Measurements from ENCODE around the gene REV3L. TPM values are rescaled to one million over a fixed set of nuclear protein-coding genes. Genes with fewer than 3 reads are reported as not detected.

The REV3L gene
- total and polyA plus RNA-seq, 2 donors (not counting 1 experiment from before 2014, with no cell fraction given) = 4.7 to 37.9 TPM

GRCh38 chr6:111409430-111409829 is 73.6 kb downstream of the REV3L start:
- no peak overlapping the region for H3K9ac ChIP-seq (ENCODE audit: low read length)
- POLR2A ChIA-PET = no interaction called here
- TF ChIP-seq CTCF (IDR thresholded peaks at IDR 0.05) (no peak), EZH2 (IDR thresholded peaks at IDR 0.05; ENCODE audit: borderline replicate concordance, insufficient read depth, low read depth, low read length, poor library complexity, severe bottlenecking) (no peak)
- intact Hi-C loops (cut with micrococcal nuclease) = loop anchor here (5.0 kb wide), 1 partner anchor 33 kb away; no protein-coding TSS in a partner anchor
- H3K4me1 ChIP-seq (ENCODE audit: control insufficient read depth in 2 of 2, insufficient read depth in 2 of 2, low read length in 2 of 2) = peaks cover 26 to 28% of the 10 kb centered on the region in 2 donors
- H3K4me2 ChIP-seq (replicated peaks; ENCODE audit: low read depth, low read length, poor library complexity, severe bottlenecking) = no peak overlapping the region
- H3K9me3 Mint-ChIP-seq (ENCODE audit: insufficient read depth) = no peaks in the 10 kb centered on the region
- H4K20me1 ChIP-seq (ENCODE audit: control insufficient read depth, insufficient read depth, low read length, poor library complexity, severe bottlenecking) = no peaks in the 10 kb centered on the region
- no peaks in the 10 kb centered on the region for H3K27me3 Mint-ChIP-seq
- peaks cover 35% of the 10 kb centered on the region for H3K4me1 Mint-ChIP-seq
- no peak for ATAC-seq (ENCODE audit: low read depth)
- CTCF ChIA-PET = interaction anchor here (0.7 to 1.7 kb wide), 2 partner anchors 53 to 150 kb away, joined by 3 to 5 read pairs; a partner anchor contains a TSS
- no peak overlapping the region for H2AFZ ChIP-seq (ENCODE audit: insufficient read depth, low read depth, low read length, poor library complexity, severe bottlenecking)
- 100% methylated on average over 1 of the region's 1 CpG for WGBS (ENCODE audit: insufficient coverage)
- no peak overlapping the region for H3K27ac ChIP-seq (ENCODE audit: low read length in 2 of 2)
- no peak overlapping the region for H3K27ac Mint-ChIP-seq
- DNase-seq = no peak
- peaks cover 6% of the 10 kb centered on the region for H3K79me2 ChIP-seq (ENCODE audit: control insufficient read depth, insufficient read depth, low read length)
- H3K9me3 ChIP-seq (ENCODE audit: control extremely low read depth in 1 of 3, control insufficient read depth in 2 of 3, insufficient read depth in 1 of 3, low read length in 2 of 3) = no peaks in the 10 kb centered on the region
- H3K36me3 ChIP-seq (replicated peaks in 1 of 2; ENCODE audit: control extremely low read depth in 1 of 2, control insufficient read depth in 1 of 2, extremely low read depth in 1 of 2, insufficient read depth in 2 of 2, low read length in 1 of 2) = peaks cover 0 to 2% of the 10 kb centered on the region in 2 experiments
- no peak overlapping the region for H3K4me3 Mint-ChIP-seq
- H3K4me3 ChIP-seq (ENCODE audit: control extremely low read depth in 1 of 5, extremely low read depth in 1 of 5, insufficient read depth in 1 of 5, low read depth in 2 of 5, low read length in 4 of 5) = no peak overlapping the region
- no peaks in the 10 kb centered on the region for H3K27me3 ChIP-seq (replicated peaks in 1 of 4; ENCODE audit: control extremely low read depth in 1 of 4, control insufficient read depth in 3 of 4, insufficient read depth in 4 of 4, low read length in 3 of 4)

GRCh38 chr6:111407686-111408085 is 75.3 kb downstream of the REV3L start:
- no peak for ATAC-seq (ENCODE audit: low read depth)
- ChIA-PET POLR2A (no interaction called here), CTCF (interaction anchor here (0.9 to 1.2 kb wide), 2 partner anchors 71 to 149 kb away, joined by 3 to 4 read pairs; a partner anchor contains a TSS)
- H3K27ac ChIP-seq (ENCODE audit: low read length in 2 of 2) = peak overlapping the region in 1 of 2 donors; percentile 94
- H4K20me1 ChIP-seq (ENCODE audit: control insufficient read depth, insufficient read depth, low read length, poor library complexity, severe bottlenecking) = no peaks in the 10 kb centered on the region
- TF ChIP-seq CTCF (IDR thresholded peaks at IDR 0.05) = no peak
- TF ChIP-seq EZH2 (IDR thresholded peaks at IDR 0.05; ENCODE audit: borderline replicate concordance, insufficient read depth, low read depth, low read length, poor library complexity, severe bottlenecking) = no peak
- H3K4me2 ChIP-seq (replicated peaks; ENCODE audit: low read depth, low read length, poor library complexity, severe bottlenecking) = no peak overlapping the region
- H3K9me3 Mint-ChIP-seq (ENCODE audit: insufficient read depth) = no peaks in the 10 kb centered on the region
- peaks cover 2% of the 10 kb centered on the region for H3K79me2 ChIP-seq (ENCODE audit: control insufficient read depth, insufficient read depth, low read length)
- no peaks in the 10 kb centered on the region for H3K27me3 ChIP-seq (replicated peaks in 1 of 4; ENCODE audit: control extremely low read depth in 1 of 4, control insufficient read depth in 3 of 4, insufficient read depth in 4 of 4, low read length in 3 of 4)
- H3K9me3 ChIP-seq (ENCODE audit: control extremely low read depth in 1 of 3, control insufficient read depth in 2 of 3, insufficient read depth in 1 of 3, low read length in 2 of 3) = no peaks in the 10 kb centered on the region
- H3K27me3 Mint-ChIP-seq = no peaks in the 10 kb centered on the region
- no peak overlapping the region for H3K4me3 ChIP-seq (ENCODE audit: control extremely low read depth in 1 of 5, extremely low read depth in 1 of 5, insufficient read depth in 1 of 5, low read depth in 2 of 5, low read length in 4 of 5)
- H3K4me1 ChIP-seq (ENCODE audit: control insufficient read depth in 2 of 2, insufficient read depth in 2 of 2, low read length in 2 of 2) = peaks cover 24% of the 10 kb centered on the region in 2 donors
- peaks cover 35% of the 10 kb centered on the region for H3K4me1 Mint-ChIP-seq
- intact Hi-C loops (cut with micrococcal nuclease) = loop anchor here (5.0 kb wide), 1 partner anchor 35 kb away; no protein-coding TSS in a partner anchor
- no peak overlapping the region for H3K4me3 Mint-ChIP-seq
- H3K36me3 ChIP-seq (replicated peaks in 1 of 2; ENCODE audit: control extremely low read depth in 1 of 2, control insufficient read depth in 1 of 2, extremely low read depth in 1 of 2, insufficient read depth in 2 of 2, low read length in 1 of 2) = peaks cover 2 to 15% of the 10 kb centered on the region in 2 experiments
- H3K9ac ChIP-seq (ENCODE audit: low read length) = no peak overlapping the region
- H3K27ac Mint-ChIP-seq = peak overlapping the region; percentile 5
- 100% methylated on average over 3 of the region's 4 CpGs for WGBS (ENCODE audit: insufficient coverage)
- DNase-seq = no peak
- H2AFZ ChIP-seq (ENCODE audit: insufficient read depth, low read depth, low read length, poor library complexity, severe bottlenecking) = no peak overlapping the region
